GM12892 (cell line): ENCODE data around the gene SULT1A2.

Experiments
- POLR2A ChIP-seq: IDR thresholded peaks from 2 replicates; pipeline ENCODE4 v1.6.1; 2011; ENCODE audit warnings: low read depth, low read length, control low read depth
- TAF1 ChIP-seq: IDR thresholded peaks from 2 replicates; pipeline ENCODE4 v1.6.1; 2011; ENCODE audit warnings: low read depth, mild to moderate bottlenecking, control low read depth, low read length, borderline replicate concordance

GRCh38 chr16:28555561-28555960 lies 41.3 kb downstream of the SULT1A2 start:
- no peak for TF ChIP-seq POLR2A
- TF ChIP-seq TAF1 = no peak
